GM12878 (cell line): Measurements from ENCODE around the gene AADAC. TPM values are rescaled to one million over a fixed set of nuclear protein-coding genes. Genes with fewer than 3 reads are reported as not detected.

ENCODE experiments used
- ATAC-seq: fragments of 200-7000 bp; cut with Tn5 transposase; 3 replicates; pipeline ENCODE4 v1.9.1; 2020; ENCODE audit warnings: mild to moderate bottlenecking, moderate library complexity
- BruUV-seq: library from RNA; stranded (reverse); fragments of 400-500 nt; replicated peaks from 2 replicates; lab custom pipeline; 2021; lab: Mats Ljungman, UMichigan
- CTCF ChIA-PET: fragments of 300-600 bp; sonication (Branson Sonifier 250); formaldehyde crosslinking; extraction: SDS; loops from one replicate; lab custom pipeline; 2021; ENCODE audit warnings: inconsistent platforms; lab: Yijun Ruan, JAX
- POLR2A ChIA-PET: fragments of 350-600 bp; formaldehyde crosslinking; extraction: SDS; loops from one replicate; lab custom pipeline; 2021; ENCODE audit warnings: inconsistent platforms; lab: Charles Lee
- RAD21 ChIA-PET: fragments of 300-600 bp; sonication (Branson Sonifier 250); formaldehyde crosslinking; loops from one replicate; lab custom pipeline; 2023; ENCODE audit warnings: antibody characterized with exemption; ENCODE audit not compliant: unreplicated experiment; lab: Charles Lee
- SMC1A ChIA-PET: fragments of 300-600 bp; sonication (Branson Sonifier 250); formaldehyde crosslinking; loops from one replicate; lab custom pipeline; 2023; ENCODE audit not compliant: unreplicated experiment, uncharacterized antibody; lab: Charles Lee
- DNase-seq: peaks from one replicate; pipeline ENCODE4 v3.0.0-alpha.2; 2011; ENCODE audit warnings: low read depth, low spot score
- FAIRE-seq: peaks from 3 replicates; lab custom pipeline; 2011; peaks lifted over from hg19 to GRCh38; lab: Jason Lieb, UNC
- H2AFZ ChIP-seq: 2 replicates; pipeline ENCODE4 v1.6.0; 2011; ENCODE audit warnings: low read depth, low read length, control low read depth; ENCODE audit not compliant: control insufficient read depth
- H3K27ac ChIP-seq: 2 replicates; pipeline ENCODE4 v1.5.1; 2011; ENCODE audit warnings: control low read depth; ENCODE audit not compliant: control insufficient read depth, insufficient read depth
- H3K27me3 ChIP-seq, 2 experiments: replicated peaks in 1 of 2; 2 replicates each; pipeline versions ENCODE4 v1.6.0 to v1.6.1; 2011; ENCODE audit warnings: low read length in 1 of 2; ENCODE audit not compliant: control insufficient read depth in 2 of 2, insufficient read depth in 2 of 2
- H3K36me3 ChIP-seq, 2 experiments: 2 replicates each; pipeline ENCODE4 v1.5.1; 2011; ENCODE audit warnings: low read length in 1 of 2; ENCODE audit not compliant: control insufficient read depth in 2 of 2, insufficient read depth in 2 of 2
- H3K4me1 ChIP-seq: 2 replicates; pipeline ENCODE4 v1.6.1; 2011; ENCODE audit warnings: mild to moderate bottlenecking, low read length, moderate library complexity, mixed read lengths; ENCODE audit not compliant: control insufficient read depth, insufficient read depth
- H3K4me2 ChIP-seq: 2 replicates; pipeline ENCODE4 v1.6.0; 2011; ENCODE audit warnings: control low read depth; ENCODE audit not compliant: control insufficient read depth, insufficient read depth
- H3K4me3 ChIP-seq: fragments of 200-600 bp; sonication (generic); 2 replicates; pipeline ENCODE4 v1.5.1; 2016
- H3K79me2 ChIP-seq: 2 replicates; pipeline ENCODE4 v1.6.0; 2011; ENCODE audit warnings: low read length; ENCODE audit not compliant: control insufficient read depth, insufficient read depth
- H3K9ac ChIP-seq: 2 replicates; pipeline ENCODE4 v1.8.0; 2011; ENCODE audit warnings: low read length, control low read depth, mixed read lengths; ENCODE audit not compliant: control insufficient read depth, insufficient read depth
- H3K9me3 ChIP-seq: replicated peaks from 3 replicates; pipeline ENCODE4 v1.5.1; 2011; ENCODE audit warnings: mild to moderate bottlenecking, low read length; ENCODE audit not compliant: control insufficient read depth, insufficient read depth
- H4K20me1 ChIP-seq: 2 replicates; pipeline ENCODE4 v1.6.0; 2011; ENCODE audit not compliant: control insufficient read depth, insufficient read depth
- E2F8 ChIP-seq: fragments of 450-650 bp; IDR thresholded peaks from 2 replicates; pipeline ENCODE4 v1.6.1; 2018; ENCODE audit warnings: mild to moderate bottlenecking, low read depth, moderate library complexity; ENCODE audit not compliant: partially characterized antibody
- HCFC1 ChIP-seq: fragments of 150-350 bp; IDR thresholded peaks from 2 replicates; pipeline ENCODE4 v1.6.1; 2014; ENCODE audit warnings: low read length
- MYB ChIP-seq: fragments of 150-350 bp; IDR thresholded peaks from 2 replicates; pipeline ENCODE4 v1.6.1; 2014; ENCODE audit warnings: mild to moderate bottlenecking, low read depth, low read length, borderline replicate concordance
- NBN ChIP-seq: fragments of 450-650 bp; IDR thresholded peaks from 2 replicates; pipeline ENCODE4 v1.6.1; 2016
- RB1 ChIP-seq: fragments of 450-650 bp; formaldehyde crosslinking; IDR thresholded peaks from 2 replicates; pipeline ENCODE4 v1.6.1; 2017; ENCODE audit warnings: mild to moderate bottlenecking, borderline replicate concordance
- SIX5 ChIP-seq: IDR thresholded peaks from 2 replicates; pipeline ENCODE4 v1.6.1; 2011; ENCODE audit warnings: mild to moderate bottlenecking, low read depth, low read length, moderate library complexity; ENCODE audit not compliant: severe bottlenecking
- USF2 ChIP-seq: IDR thresholded peaks from 2 replicates; pipeline ENCODE4 v1.6.1; 2011; ENCODE audit warnings: low read depth, low read length, improper control_type of control experiment, borderline replicate concordance
- WGBS: methylation state at CpG from one replicate; pipeline ENCODE4 v1.1.6; 2016; ENCODE audit warnings: low lambda C conversion rate; ENCODE audit not compliant: insufficient replicate concordance, insufficient coverage; ENCODE audit errors: missing lambda C conversion rate; 5-methylcytosine and 5-hydroxymethylcytosine counted together
- in situ Hi-C: fragments of 300-500 bp; cut with MboI; formaldehyde crosslinking; loops from 9 replicates; pipeline ENCODE4 v1.14.3; 2018; ENCODE audit warnings: mixed read lengths
- intact Hi-C: fragments of 100-400 bp; cut with micrococcal nuclease; formaldehyde crosslinking; loops from one replicate; pipeline ENCODE4 v1.14.2; 2022; ENCODE audit not compliant: unreplicated experiment
- polyA plus RNA-seq, 11 experiments: library from polyadenylated mRNA; depleted of rRNA in 4 of 11; unstranded in 6 of 11; stranded (reverse) in 5 of 11; fragments of >200 nt; fragmentation: Nextera tagmentation in 4 of 11; fragmentation: Illumina TruSeq in 1 of 11; extraction: Ambion mirVana in 4 of 11; extraction: Trizol in 1 of 11; gene quantifications; 1 replicate in 1 of 11; 2 replicates in 10 of 11; pipeline versions ENCODE4 v1.2.1 to v1.2.3, GENCODE V29; 2011 to 2016; ENCODE audit warnings: inconsistent platforms in 2 of 11, missing spikeins in 2 of 11, low read depth in 1 of 11
- total RNA-seq, 4 experiments: library from RNA; depleted of rRNA in 3 of 4; stranded (reverse); fragments of >200 nt in 3 of 4; fragmentation: Illumina TruSeq in 1 of 4; extraction: Trizol in 1 of 4; gene quantifications; 2 replicates each; pipeline versions ENCODE4 v1.2.1 to v1.2.3, GENCODE V29; 2013 to 2021

AADAC gene
- total and polyA plus RNA-seq, 10 of the 15 experiments (the other 5 are each of a cell fraction or from before 2014, with no cell fraction given), result 0.13 TPM; not detected in 9

- SMC1A ChIA-PET, result interaction anchor here (1.3 kb wide), 1 partner anchor 14 kb away, joined by 3 read pairs; no protein-coding TSS in a partner anchor
- FAIRE-seq, result no peak
- in situ Hi-C loops, result no loop called here
These were observed 45.3 kb downstream of the AADAC start for GRCh38 chr3:151859233-151859673.

More at GRCh38 chr3:151859233-151859673, 45.3 kb downstream of the AADAC start:
- DNase-seq, result no peak
- Histone ChIP-seq H3K79me2 (no peaks in the 10 kb centered on the region), H3K9me3 (no peaks in the 10 kb centered on the region), H3K27me3 (no peaks in the 10 kb centered on the region), H2AFZ (no peak overlapping the region), H3K4me3 (no peak overlapping the region), H3K27ac (no peak overlapping the region), H3K4me1 (no peaks in the 10 kb centered on the region), H3K9ac (no peak overlapping the region), H3K4me2 (no peak overlapping the region), H3K36me3 (no peaks in the 10 kb centered on the region)
- ChIA-PET POLR2A (no interaction called here), CTCF (no interaction called here), RAD21 (no interaction called here)
- BruUV-seq, result no TSS peak
- intact Hi-C loops, result no loop called here
- 18% methylated on average over 2 of the region's 2 CpGs for WGBS
- no peak for ATAC-seq
- TF ChIP-seq HCFC1 (no peak), SIX5 (no peak), RB1 (no peak), MYB (no peak), E2F8 (no peak), USF2 (no peak), NBN (no peak)
- TF ChIP-seq, all 136 proteins: peak for 0
- no peaks in the 10 kb centered on the region for H4K20me1 ChIP-seq
